CD4-positive, CD25-positive, alpha-beta regulatory T cell (primary cell): ENCODE measurements around the gene FAAP20. TPM values are rescaled to one million over a fixed set of nuclear protein-coding genes. Genes with fewer than 3 reads are reported as not detected.

Experiments used
- ATAC-seq, 2 donors: fragments of 150-1000 bp; cut with Tn5 transposase; one replicate each; pipeline ENCODE4 v1.10.0; 2021; ENCODE audit warnings: low read depth in 2 of 2, moderate number of reproducible peaks in 2 of 2, moderate library complexity in 1 of 2
- DNase-seq, 3 donors: peaks; one replicate each; pipeline versions ENCODE4 v3.0.0 to v3.0.0-alpha.2; 2012 to 2022; ENCODE audit warnings: mixed read lengths in 1 of 3
- H3K27ac ChIP-seq: one replicate; pipeline ENCODE4 v1.7.0; 2013; ENCODE audit warnings: mild to moderate bottlenecking, low read length; ENCODE audit not compliant: insufficient read depth, poor library complexity, severe bottlenecking
- H3K27me3 ChIP-seq: one replicate; pipeline ENCODE4 v1.7.0; 2013; ENCODE audit warnings: low read length; ENCODE audit not compliant: control insufficient read depth, insufficient read depth
- H3K36me3 ChIP-seq: one replicate; pipeline ENCODE4 v1.7.0; 2013; ENCODE audit warnings: mild to moderate bottlenecking, low read length, moderate library complexity; ENCODE audit not compliant: control insufficient read depth, insufficient read depth
- H3K4me1 ChIP-seq: 2 replicates; pipeline ENCODE4 v1.7.0; 2013; ENCODE audit warnings: mild to moderate bottlenecking, low read length; ENCODE audit not compliant: insufficient read depth, control insufficient read depth, poor library complexity, severe bottlenecking
- H3K4me3 ChIP-seq: one replicate; pipeline ENCODE4 v1.7.0; 2013; ENCODE audit warnings: low read depth, mild to moderate bottlenecking, low read length, moderate library complexity
- H3K9me3 ChIP-seq, 2 experiments: 1 replicate in 1 of 2; 2 replicates in 1 of 2; pipeline ENCODE4 v1.7.0; 2013; ENCODE audit warnings: low read length in 2 of 2, mild to moderate bottlenecking in 1 of 2, moderate library complexity in 1 of 2; ENCODE audit not compliant: control insufficient read depth in 2 of 2
- H3K27ac Mint-ChIP-seq, 3 donors: one replicate each; pipeline ENCODE4 v1.8.0; 2020 to 2022; ENCODE audit warnings: mild to moderate bottlenecking in 3 of 3, mixed read lengths in 3 of 3, moderate library complexity in 2 of 3
- H3K27me3 Mint-ChIP-seq: one replicate; pipeline ENCODE4 v1.8.0; 2022; ENCODE audit warnings: mild to moderate bottlenecking, mixed read lengths
- H3K36me3 Mint-ChIP-seq: one replicate; pipeline ENCODE4 v1.8.0; 2020; ENCODE audit warnings: mixed read lengths
- H3K4me1 Mint-ChIP-seq, 4 donors: one replicate each; pipeline ENCODE4 v1.8.0; 2020 to 2022; ENCODE audit warnings: mixed read lengths in 4 of 4, mild to moderate bottlenecking in 1 of 4
- H3K4me3 Mint-ChIP-seq, 4 donors: one replicate each; pipeline ENCODE4 v1.8.0; 2020 to 2022; ENCODE audit warnings: mild to moderate bottlenecking in 4 of 4, mixed read lengths in 4 of 4, moderate library complexity in 3 of 4
- H3K9me3 Mint-ChIP-seq, 7 donors: one replicate each; pipeline ENCODE4 v1.8.0; 2020 to 2022; ENCODE audit warnings: mixed read lengths in 7 of 7, mild to moderate bottlenecking in 3 of 7, moderate library complexity in 2 of 7
- polyA plus RNA-seq, 4 donors: library from polyadenylated mRNA; unstranded; fragments of 300-500 nt; fragmentation: Illumina TruSeq; gene quantifications; one replicate each; pipeline ENCODE4 v1.2.3, GENCODE V29; 2021
- total RNA-seq: library from RNA; stranded (reverse); gene quantifications from one replicate; pipeline ENCODE4 v1.2.3, GENCODE V29; 2022

FAAP20 gene
- total and polyA plus RNA-seq, 5 donors from 2014 or later: 40.0 to 66.5 (median 45.4) TPM

GRCh38 chr1:2160451-2161300, 33.9 kb downstream of the FAAP20 start:
- H3K4me3 ChIP-seq: no peak overlapping the region
- DNase-seq (no peak), ATAC-seq (no peak)
- H3K4me1 ChIP-seq: no peaks in the 10 kb centered on the region
- H3K36me3 ChIP-seq: peaks cover 13% of the 10 kb centered on the region
- no peaks in the 10 kb centered on the region for H3K27me3 ChIP-seq
- Mint-ChIP-seq H3K4me1 (peaks cover 0 to 1% (median 0%) of the 10 kb centered on the region in 4 donors), H3K4me3 (no peak overlapping the region), H3K27me3 (no peaks in the 10 kb centered on the region), H3K27ac (no peak overlapping the region), H3K9me3 (no peaks in the 10 kb centered on the region), H3K36me3 (peaks cover 22% of the 10 kb centered on the region)
- no peak overlapping the region for H3K27ac ChIP-seq
- H3K9me3 ChIP-seq: no peaks in the 10 kb centered on the region

- H3K4me1 Mint-ChIP-seq: peaks cover 0 to 9% (median 3%) of the 10 kb centered on the region in 4 donors
- Histone ChIP-seq H3K27me3 (no peaks in the 10 kb centered on the region), H3K4me3 (no peak overlapping the region), H3K27ac (no peak overlapping the region), H3K4me1 (no peaks in the 10 kb centered on the region), H3K36me3 (peaks cover 13% of the 10 kb centered on the region), H3K9me3 (no peaks in the 10 kb centered on the region)
- no peaks in the 10 kb centered on the region for H3K27me3 Mint-ChIP-seq
- H3K9me3 Mint-ChIP-seq: peaks cover 0 to 6% (median 0%) of the 10 kb centered on the region in 7 donors
- ATAC-seq (no peak), DNase-seq (no peak)
- H3K27ac Mint-ChIP-seq: no peak overlapping the region
- H3K4me3 Mint-ChIP-seq: no peak overlapping the region
- peaks cover 32% of the 10 kb centered on the region for H3K36me3 Mint-ChIP-seq
Measured at GRCh38 chr1:2159124-2159523, 35.4 kb downstream of the FAAP20 start.

DNA sequence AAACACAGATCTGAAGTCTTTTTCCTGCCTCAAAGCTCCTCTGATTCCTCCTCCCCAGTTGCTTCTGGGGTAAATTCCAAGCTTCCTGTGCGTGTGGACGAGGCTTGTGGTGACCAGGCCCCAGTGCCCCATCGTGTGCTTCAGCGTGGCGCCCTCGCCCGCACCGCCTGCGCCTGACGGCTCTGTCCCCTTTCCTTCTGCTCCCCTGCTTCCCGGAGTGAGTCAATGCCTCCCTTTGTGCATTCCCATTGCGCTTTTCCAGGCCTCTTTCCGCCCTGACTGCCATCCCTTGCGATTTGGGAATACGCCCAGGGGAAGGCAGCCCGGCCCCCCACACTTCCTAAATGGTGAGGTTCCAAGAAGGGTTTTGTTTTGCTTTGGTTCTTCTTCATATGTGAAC, 36.3 kb downstream of the FAAP20 start:
- Mint-ChIP-seq H3K4me1 (peaks cover 0 to 9% (median 3%) of the 10 kb centered on the region in 4 donors), H3K4me3 (no peak overlapping the region), H3K9me3 (peaks cover 0 to 6% (median 0%) of the 10 kb centered on the region in 7 donors), H3K36me3 (peaks cover 32% of the 10 kb centered on the region), H3K27ac (no peak overlapping the region), H3K27me3 (no peaks in the 10 kb centered on the region)
- no peaks in the 10 kb centered on the region for H3K4me1 ChIP-seq
- H3K36me3 ChIP-seq: peaks cover 13% of the 10 kb centered on the region
- no peaks in the 10 kb centered on the region for H3K27me3 ChIP-seq
- DNase-seq: no peak
- H3K27ac ChIP-seq: no peak overlapping the region
- H3K9me3 ChIP-seq: no peaks in the 10 kb centered on the region
- ATAC-seq: no peak
- no peak overlapping the region for H3K4me3 ChIP-seq

DNA sequence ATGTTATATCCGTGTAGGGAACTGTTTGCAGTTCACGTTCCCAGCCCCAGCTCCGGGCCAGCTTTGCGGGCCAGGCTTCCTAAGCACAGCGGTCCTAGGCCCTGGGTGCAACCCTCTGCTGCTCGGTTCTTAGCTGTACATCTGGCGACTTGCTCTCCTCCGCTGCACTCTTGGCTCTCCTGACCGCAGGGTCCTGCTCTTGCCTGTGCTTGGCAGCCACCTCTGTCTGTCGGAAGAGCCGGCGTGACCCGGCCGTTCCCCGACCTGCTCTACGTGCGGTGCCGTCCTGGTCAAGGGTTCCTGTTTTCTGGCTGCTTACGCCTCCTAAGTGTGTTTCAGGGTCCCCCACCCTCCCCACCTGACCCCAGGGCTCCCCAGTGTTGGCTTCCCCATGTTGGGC, 36.7 kb downstream of the FAAP20 start:
- DNase-seq (no peak), ATAC-seq (no peak)
- Mint-ChIP-seq H3K36me3 (peaks cover 32% of the 10 kb centered on the region), H3K27me3 (no peaks in the 10 kb centered on the region), H3K27ac (no peak overlapping the region), H3K4me1 (peaks cover 0 to 9% (median 4%) of the 10 kb centered on the region in 4 donors), H3K9me3 (peaks cover 0 to 6% (median 0%) of the 10 kb centered on the region in 7 donors), H3K4me3 (no peak overlapping the region)
- H3K9me3 ChIP-seq: no peaks in the 10 kb centered on the region
- H3K36me3 ChIP-seq: peaks cover 13% of the 10 kb centered on the region
- H3K4me1 ChIP-seq: no peaks in the 10 kb centered on the region
- H3K27ac ChIP-seq: no peak overlapping the region
- no peak overlapping the region for H3K4me3 ChIP-seq
- H3K27me3 ChIP-seq: no peaks in the 10 kb centered on the region

DNA sequence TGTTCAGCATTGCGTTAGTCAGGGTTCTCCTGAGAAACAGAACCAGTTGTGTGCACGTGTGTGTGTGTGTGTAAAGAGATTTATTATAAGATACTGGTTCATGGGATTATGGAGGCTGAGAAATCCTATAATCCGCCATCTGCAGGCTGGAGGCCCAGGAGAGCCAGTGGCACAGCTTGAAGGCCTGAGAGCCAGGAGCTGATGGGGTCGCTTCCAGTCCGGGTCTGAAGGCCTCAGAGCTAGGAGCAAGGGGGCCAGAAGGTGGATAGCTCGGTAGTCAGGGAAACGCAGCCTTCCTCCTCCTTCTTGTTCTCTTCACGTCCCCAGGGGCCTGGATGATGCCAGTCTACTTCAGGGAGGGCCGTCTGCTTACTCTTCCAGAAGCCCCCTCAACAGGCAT, 37.7 kb downstream of the FAAP20 start:
- Mint-ChIP-seq H3K36me3 (peaks cover 35% of the 10 kb centered on the region), H3K4me3 (no peak overlapping the region), H3K27me3 (no peaks in the 10 kb centered on the region), H3K27ac (no peak overlapping the region), H3K9me3 (peaks cover 0 to 6% (median 0%) of the 10 kb centered on the region in 7 donors), H3K4me1 (peaks cover 0 to 10% (median 6%) of the 10 kb centered on the region in 4 donors)
- Histone ChIP-seq H3K27ac (no peak overlapping the region), H3K36me3 (peaks cover 13% of the 10 kb centered on the region), H3K9me3 (no peaks in the 10 kb centered on the region), H3K4me1 (no peaks in the 10 kb centered on the region), H3K4me3 (no peak overlapping the region), H3K27me3 (no peaks in the 10 kb centered on the region)
- ATAC-seq (no peak), DNase-seq (no peak)

DNA sequence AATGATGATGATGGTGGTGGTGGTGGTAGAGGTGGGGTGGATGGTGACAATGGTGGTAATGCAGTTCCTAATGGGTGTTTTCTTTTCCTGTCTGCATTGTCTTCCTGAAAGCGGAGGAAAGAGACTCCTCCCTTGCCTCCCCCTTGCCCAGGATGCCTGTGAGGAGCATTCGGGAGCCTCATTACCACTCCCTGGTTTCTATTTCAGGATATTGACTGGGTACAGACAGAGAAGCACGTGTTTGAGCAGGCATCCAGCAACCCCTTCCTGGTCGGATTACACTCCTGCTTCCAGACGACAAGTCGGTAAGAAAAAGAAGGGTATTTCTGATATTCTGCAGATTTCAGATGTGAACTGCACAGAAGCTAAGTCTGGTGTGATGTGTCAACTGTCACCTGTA, 38.8 kb downstream of the FAAP20 start:
- peaks cover 0 to 6% (median 0%) of the 10 kb centered on the region in 7 donors for H3K9me3 Mint-ChIP-seq
- peak overlapping the region in 2 of 3 donors; percentile 16 to 41 for H3K27ac Mint-ChIP-seq
- Histone ChIP-seq H3K4me3 (no peak overlapping the region), H3K27ac (no peak overlapping the region), H3K27me3 (no peaks in the 10 kb centered on the region), H3K4me1 (no peaks in the 10 kb centered on the region), H3K9me3 (no peaks in the 10 kb centered on the region), H3K36me3 (peaks cover 13% of the 10 kb centered on the region)
- H3K4me3 Mint-ChIP-seq: no peak overlapping the region
- H3K4me1 Mint-ChIP-seq: peaks cover 0 to 10% (median 6%) of the 10 kb centered on the region in 4 donors
- H3K36me3 Mint-ChIP-seq: peaks cover 38% of the 10 kb centered on the region
- no peaks in the 10 kb centered on the region for H3K27me3 Mint-ChIP-seq
- no peak for DNase-seq
- no peak for ATAC-seq

DNA sequence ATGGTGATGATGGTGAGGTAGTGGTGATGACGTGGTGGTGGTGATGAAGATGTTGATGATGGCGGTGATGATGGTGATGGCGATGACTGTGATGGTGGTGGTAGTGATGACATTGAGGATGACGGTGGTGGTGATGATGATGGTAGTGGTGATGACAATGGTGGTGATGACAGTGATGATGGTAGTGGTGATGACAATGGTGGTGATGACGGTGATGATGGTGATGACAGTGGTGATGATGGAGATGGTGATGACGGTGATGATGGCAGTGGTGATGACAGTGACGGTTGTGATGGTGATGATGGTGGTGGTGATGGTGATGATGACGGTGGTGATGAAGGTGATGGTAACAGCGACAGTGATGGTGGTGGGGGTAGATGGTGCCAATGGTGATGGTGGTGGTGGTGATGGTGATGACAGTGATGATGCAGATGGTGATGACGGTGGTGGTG, 39.4 kb downstream of the FAAP20 start:
- H3K27me3 Mint-ChIP-seq: no peaks in the 10 kb centered on the region
- DNase-seq (no peak), ATAC-seq (no peak)
- no peak overlapping the region for H3K4me3 Mint-ChIP-seq
- peaks cover 0 to 6% (median 0%) of the 10 kb centered on the region in 7 donors for H3K9me3 Mint-ChIP-seq
- Histone ChIP-seq H3K4me1 (no peaks in the 10 kb centered on the region), H3K36me3 (peaks cover 13% of the 10 kb centered on the region), H3K27ac (no peak overlapping the region), H3K4me3 (no peak overlapping the region), H3K27me3 (no peaks in the 10 kb centered on the region), H3K9me3 (no peaks in the 10 kb centered on the region)
- peaks cover 0 to 10% (median 6%) of the 10 kb centered on the region in 4 donors for H3K4me1 Mint-ChIP-seq
- H3K36me3 Mint-ChIP-seq: peaks cover 41% of the 10 kb centered on the region
- peak overlapping the region in 2 of 3 donors; percentile 16 to 41 for H3K27ac Mint-ChIP-seq
